Neural progenitor cell (in vitro differentiated cells): ENCODE measurements around the gene CYB561D1.

ENCODE experiments used
- EZH2 ChIP-seq: fragments of 200-600 bp; sonication (generic); IDR thresholded peaks from 2 replicates; pipeline ENCODE4 v1.6.1; 2017; ENCODE audit warnings: antibody characterized with exemption, mild to moderate bottlenecking, moderate library complexity
- EZH2phosphoT487 ChIP-seq: fragments of 200-600 bp; sonication (generic); IDR thresholded peaks from 2 replicates; pipeline ENCODE4 v1.6.1; 2017; ENCODE audit warnings: antibody characterized with exemption
- TF ChIP-seq, protein P1 (sequence below): fragments of 200-600 bp; sonication (generic); IDR thresholded peaks from 2 replicates; pipeline ENCODE4 v1.5.1; 2017; ENCODE audit warnings: antibody characterized with exemption, mild to moderate bottlenecking

DNA sequence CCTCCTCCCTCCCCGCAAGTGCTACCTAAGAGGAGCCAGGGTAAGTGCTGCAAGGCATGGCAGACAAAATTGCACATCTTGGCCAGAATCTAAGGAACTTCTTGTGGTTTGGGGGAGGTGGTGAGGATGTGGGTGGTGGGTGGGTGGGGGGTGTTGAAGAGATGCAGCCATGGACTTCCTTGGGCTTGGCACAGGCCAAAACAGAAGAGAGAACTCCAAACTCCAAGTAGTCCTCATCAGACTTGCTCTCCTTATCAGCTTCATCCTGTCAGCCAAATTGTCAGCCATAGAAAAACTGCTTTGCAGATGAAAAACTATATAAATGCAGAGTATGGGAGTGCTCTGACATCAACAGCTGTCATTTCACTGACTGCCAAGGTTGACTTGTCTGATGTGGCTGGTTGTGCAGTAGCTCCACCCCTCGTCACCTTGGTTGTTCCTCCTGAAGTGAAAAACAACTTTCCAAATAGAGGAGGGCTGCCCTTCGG lies 8.5 kb downstream of the CYB561D1 start:
- TF ChIP-seq, protein P1, sequence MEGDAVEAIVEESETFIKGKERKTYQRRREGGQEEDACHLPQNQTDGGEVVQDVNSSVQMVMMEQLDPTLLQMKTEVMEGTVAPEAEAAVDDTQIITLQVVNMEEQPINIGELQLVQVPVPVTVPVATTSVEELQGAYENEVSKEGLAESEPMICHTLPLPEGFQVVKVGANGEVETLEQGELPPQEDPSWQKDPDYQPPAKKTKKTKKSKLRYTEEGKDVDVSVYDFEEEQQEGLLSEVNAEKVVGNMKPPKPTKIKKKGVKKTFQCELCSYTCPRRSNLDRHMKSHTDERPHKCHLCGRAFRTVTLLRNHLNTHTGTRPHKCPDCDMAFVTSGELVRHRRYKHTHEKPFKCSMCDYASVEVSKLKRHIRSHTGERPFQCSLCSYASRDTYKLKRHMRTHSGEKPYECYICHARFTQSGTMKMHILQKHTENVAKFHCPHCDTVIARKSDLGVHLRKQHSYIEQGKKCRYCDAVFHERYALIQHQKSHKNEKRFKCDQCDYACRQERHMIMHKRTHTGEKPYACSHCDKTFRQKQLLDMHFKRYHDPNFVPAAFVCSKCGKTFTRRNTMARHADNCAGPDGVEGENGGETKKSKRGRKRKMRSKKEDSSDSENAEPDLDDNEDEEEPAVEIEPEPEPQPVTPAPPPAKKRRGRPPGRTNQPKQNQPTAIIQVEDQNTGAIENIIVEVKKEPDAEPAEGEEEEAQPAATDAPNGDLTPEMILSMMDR: no peak
- TF ChIP-seq EZH2 (no peak), EZH2phosphoT487 (no peak)
